Prostate gland (tissue), 2 donors: ENCODE measurements around the gene ULBP1. TPM values are rescaled to one million over a fixed set of nuclear protein-coding genes. Genes with fewer than 3 reads are reported as not detected.
"Not testable (repeated sequence)": the region's sequence is repeated elsewhere in the genome, so short reads cannot be mapped to it uniquely, and the experiment has no call there.

Experiments used
- DNase-seq: peaks from one replicate; pipeline ENCODE4 v3.0.0-alpha.2; 2019; ENCODE audit warnings: low spot score
- H3K27ac ChIP-seq, 2 donors: fragments of 200-600 bp; sonication (generic); 2 replicates each; pipeline ENCODE4 v1.5.1; 2017 to 2019
- H3K27me3 ChIP-seq: fragments of 200-600 bp; sonication (generic); replicated peaks from 2 replicates; pipeline ENCODE4 v1.5.1; 2019; ENCODE audit not compliant: insufficient read depth
- H3K36me3 ChIP-seq, 2 donors: fragments of 200-600 bp; sonication (generic); 1 replicate in 1 of 2; 2 replicates in 1 of 2; pipeline versions ENCODE4 v1.5.1 to v1.8.1; 2017 to 2019
- H3K4me1 ChIP-seq: fragments of 200-600 bp; sonication (generic); replicated peaks from 2 replicates; pipeline ENCODE4 v1.5.1; 2019
- H3K4me3 ChIP-seq, 2 donors: fragments of 200-600 bp; sonication (generic); 2 replicates each; pipeline ENCODE4 v1.5.1; 2017 to 2019
- H3K9me3 ChIP-seq: fragments of 200-600 bp; sonication (generic); 2 replicates; pipeline ENCODE4 v1.5.1; 2017
- CTCF ChIP-seq, 4 experiments: fragments of 200-600 bp in 2 of 4; fragments of 450-650 bp in 2 of 4; sonication (generic) in 2 of 4; IDR thresholded peaks; 1 replicate in 3 of 4; 2 replicates in 1 of 4; pipeline ENCODE4 v1.5.1; 2016 to 2019; ENCODE audit warnings: antibody characterized with exemption in 4 of 4, mild to moderate bottlenecking in 2 of 4, moderate library complexity in 2 of 4
- POLR2A ChIP-seq: fragments of 450-650 bp; IDR thresholded peaks from one replicate; pipeline ENCODE4 v1.6.1; 2016; ENCODE audit warnings: antibody characterized with exemption, mild to moderate bottlenecking
- POLR2AphosphoS5 ChIP-seq: sonication (generic); formaldehyde crosslinking; IDR thresholded peaks from one replicate; pipeline ENCODE4 v1.6.1; 2017; ENCODE audit warnings: antibody characterized with exemption
- WGBS: methylation state at CpG from one replicate; pipeline ENCODE4 v1.1.5; 2018; 5-methylcytosine and 5-hydroxymethylcytosine counted together
- intact Hi-C: fragments of 100-400 bp; cut with DNase I; formaldehyde crosslinking; loops from one replicate; pipeline ENCODE4 v1.14.2; 2022
- total RNA-seq, 2 donors: library from RNA; depleted of rRNA; stranded (reverse); fragments of >200 nt; gene quantifications; one replicate each; pipeline ENCODE4 v1.1.0, GENCODE V29; 2016

ULBP1 gene
- total RNA-seq, 2 donors from 2014 or later: 2.8 TPM; not detected in 1

GRCh38 chr6:149969635-149970034, 5.9 kb downstream of the ULBP1 start:
- intact Hi-C loops: no loop called here
- Histone ChIP-seq H3K4me3 (no peak overlapping the region), H3K27me3 (peaks cover 6% of the 10 kb centered on the region), H3K9me3 (no peaks in the 10 kb centered on the region), H3K4me1 (no peaks in the 10 kb centered on the region), H3K36me3 (no peaks in the 10 kb centered on the region), H3K27ac (no peak overlapping the region)
- WGBS: 67% methylated on average over 2 of the region's 2 CpGs
- TF ChIP-seq CTCF (IDR thresholded peaks at IDR 0.05): no peak
- TF ChIP-seq POLR2A: no peak
- no peak for TF ChIP-seq POLR2AphosphoS5
- DNase-seq: no peak

- 48% methylated on average over 6 of the region's 6 CpGs for WGBS
- H3K9me3 ChIP-seq, H3K36me3 ChIP-seq, H3K27ac ChIP-seq, H3K4me1 ChIP-seq, DNase-seq, H3K4me3 ChIP-seq, intact Hi-C loops, H3K27me3 ChIP-seq: not testable (repeated sequence)
These were observed 10.7 kb downstream of the ULBP1 start for GRCh38 chr6:149974394-149974793.

GRCh38 chr6:149974825-149975224, 11.1 kb downstream of the ULBP1 start:
- H3K4me3 ChIP-seq: no peak overlapping the region
- H3K27me3 ChIP-seq: peaks cover 3% of the 10 kb centered on the region
- 26% methylated on average over 3 of the region's 3 CpGs for WGBS
- no peak for DNase-seq
- H3K9me3 ChIP-seq: no peaks in the 10 kb centered on the region
- no peaks in the 10 kb centered on the region for H3K4me1 ChIP-seq
- H3K27ac ChIP-seq: no peak overlapping the region
- TF ChIP-seq POLR2A (no peak), POLR2AphosphoS5 (no peak), CTCF (IDR thresholded peaks at IDR 0.05) (no peak)
- no peaks in the 10 kb centered on the region for H3K36me3 ChIP-seq
- intact Hi-C loops: no loop called here

- H3K36me3 ChIP-seq: no peaks in the 10 kb centered on the region
- TF ChIP-seq CTCF (IDR thresholded peaks at IDR 0.05): no peak
- TF ChIP-seq POLR2A: no peak
- no peak for TF ChIP-seq POLR2AphosphoS5
- intact Hi-C loops: no loop called here
These were observed 11.7 kb downstream of the ULBP1 start for GRCh38 chr6:149975400-149975799.

GRCh38 chr6:149977221-149977620, 13.5 kb downstream of the ULBP1 start:
- no peak overlapping the region for H3K4me3 ChIP-seq
- H3K4me1 ChIP-seq: no peaks in the 10 kb centered on the region
- no peak for TF ChIP-seq POLR2AphosphoS5
- no peak for TF ChIP-seq POLR2A
- TF ChIP-seq CTCF (IDR thresholded peaks at IDR 0.05): no peak
- no peak overlapping the region for H3K27ac ChIP-seq
- H3K27me3 ChIP-seq: peaks cover 6% of the 10 kb centered on the region
- intact Hi-C loops: no loop called here
- no peak for DNase-seq
- WGBS: 70% methylated on average over 4 of the region's 4 CpGs
- H3K36me3 ChIP-seq: no peaks in the 10 kb centered on the region
- no peaks in the 10 kb centered on the region for H3K9me3 ChIP-seq

More at GRCh38 chr6:149975400-149975799, 11.7 kb downstream of the ULBP1 start:
- H3K9me3 ChIP-seq: no peaks in the 10 kb centered on the region
- H3K4me3 ChIP-seq: no peak overlapping the region
- DNase-seq: no peak
- H3K27ac ChIP-seq: no peak overlapping the region
- H3K4me1 ChIP-seq: no peaks in the 10 kb centered on the region
- peaks cover 3% of the 10 kb centered on the region for H3K27me3 ChIP-seq
